Kidney (tissue), 14 donors: Measurements from ENCODE around the gene DFFA. TPM values are rescaled to one million over a fixed set of nuclear protein-coding genes. Genes with fewer than 3 reads are reported as not detected.

Experiments used
- DNase-seq, 5 donors: peaks; one replicate each; pipeline ENCODE4 v3.0.0-alpha.2; 2013 to 2020
- FAIRE-seq: peaks from 2 replicates; lab custom pipeline; 2012; peaks lifted over from hg19 to GRCh38; lab: Jason Lieb, UNC
- H3K27ac ChIP-seq, 2 donors: one replicate each; pipeline ENCODE4 v1.7.0; 2013; ENCODE audit warnings: low read depth in 2 of 2, low read length in 2 of 2, inconsistent platforms in 1 of 2
- H3K27me3 ChIP-seq: one replicate; pipeline ENCODE4 v1.7.1; 2013; ENCODE audit warnings: low read length, inconsistent platforms; ENCODE audit not compliant: control insufficient read depth, insufficient read depth
- H3K36me3 ChIP-seq, 3 donors: one replicate each; pipeline versions ENCODE4 v1.7.0 to v1.7.1; 2013; ENCODE audit warnings: low read length in 3 of 3, control low read depth in 1 of 3, inconsistent platforms in 1 of 3; ENCODE audit not compliant: insufficient read depth in 3 of 3, control insufficient read depth in 2 of 3
- H3K4me1 ChIP-seq, 3 donors: one replicate each; pipeline versions ENCODE4 v1.7.0 to v1.7.1; 2013; ENCODE audit warnings: low read length in 3 of 3, inconsistent platforms in 1 of 3, low read depth in 1 of 3; ENCODE audit not compliant: control insufficient read depth in 2 of 3, insufficient read depth in 2 of 3
- H3K4me3 ChIP-seq, 3 donors: one replicate each; pipeline versions ENCODE4 v1.7.0 to v1.8.1; 2013; ENCODE audit warnings: low read length in 3 of 3, control low read depth in 1 of 3, inconsistent platforms in 1 of 3
- H3K9ac ChIP-seq, 3 donors: one replicate each; pipeline versions ENCODE4 v1.7.0 to v1.7.1; 2013; ENCODE audit warnings: low read length in 3 of 3, control low read depth in 1 of 3, inconsistent platforms in 1 of 3
- H3K9me3 ChIP-seq, 3 donors: one replicate each; pipeline versions ENCODE4 v1.7.0 to v1.7.1; 2013; ENCODE audit warnings: low read length in 3 of 3, control low read depth in 1 of 3, inconsistent platforms in 1 of 3; ENCODE audit not compliant: control insufficient read depth in 2 of 3, insufficient read depth in 1 of 3
- intact Hi-C: fragments of 100-400 bp; cut with DNase I; formaldehyde crosslinking; loops from one replicate; pipeline ENCODE4 v1.11.1; 2022
- polyA plus RNA-seq: library from polyadenylated mRNA; stranded (reverse); fragments of 350-450 nt; fragmentation: Illumina TruSeq; extraction: RNeasy Lipid Tissue Mini Kit (QIAGEN cat#74804); gene quantifications from one replicate; pipeline ENCODE4 v1.2.3, GENCODE V29; 2014; ENCODE audit warnings: low read depth, low replicate concordance; ENCODE audit not compliant: insufficient read depth
- total RNA-seq: library from RNA; stranded (reverse); fragmentation: NEBNext Ultra II Directional; extraction: Animal tissue kit (Norgen Biotek cat#: 25700); gene quantifications from one replicate; pipeline ENCODE4 v1.2.1, GENCODE V29; 2021
- TF ChIP-seq, protein P1 (sequence below): IDR thresholded peaks from 3 replicates; pipeline ENCODE4 v1.5.1; 2012; ENCODE audit warnings: mild to moderate bottlenecking, moderate library complexity, borderline replicate concordance; ENCODE audit not compliant: insufficient read depth; ENCODE audit errors: extremely low read depth
- donor health status: control.
- donor health status: control.
- donor health status: control.
- donor health status: control.
- donor health status: control.
- donor health status: DM: yes; HTN: yes; CAD: no.
- donor health status: Normal renal cell carcinoma (clear cell type).

The DFFA gene
- total and polyA plus RNA-seq, 2 donors from 2014 or later, result 27.2 to 33.4 TPM

DNA sequence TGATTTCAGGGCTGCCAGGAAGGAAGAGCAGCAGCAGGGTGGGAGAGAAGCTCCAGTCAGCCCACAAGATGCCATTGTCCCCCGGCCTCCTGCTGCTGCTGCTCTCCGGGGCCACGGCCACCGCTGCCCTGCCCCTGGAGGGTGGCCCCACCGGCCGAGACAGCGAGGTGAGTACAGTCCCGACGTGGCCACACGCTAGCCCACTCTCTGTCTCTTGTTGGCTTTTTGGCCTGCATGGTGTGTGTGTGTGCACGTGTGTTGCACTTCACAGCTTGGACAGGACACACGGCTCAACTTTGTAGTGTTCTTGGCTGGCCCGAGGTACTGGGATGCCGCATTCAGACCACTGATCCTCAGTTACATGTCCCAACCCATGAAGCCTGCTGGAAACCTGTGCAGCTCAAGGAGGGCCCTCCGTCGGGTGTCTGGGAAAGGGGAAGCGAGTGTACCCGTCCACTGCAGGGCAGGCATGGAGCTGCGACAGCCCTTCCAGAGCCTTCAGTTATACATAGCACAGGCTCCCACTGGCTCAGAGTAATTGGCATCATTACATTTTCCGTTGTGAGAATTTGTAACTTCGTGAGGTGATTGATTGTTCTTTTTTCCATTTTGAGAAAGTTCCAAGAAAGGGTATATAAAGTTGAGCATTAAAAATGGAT is 22.0 kb downstream of the DFFA start:
- intact Hi-C loops, result no loop called here
- Histone ChIP-seq H3K36me3 (no peaks in the 10 kb centered on the region), H3K4me1 (no peaks in the 10 kb centered on the region), H3K27ac (no peak overlapping the region), H3K27me3 (no peaks in the 10 kb centered on the region), H3K4me3 (no peak overlapping the region), H3K9ac (no peak overlapping the region), H3K9me3 (no peaks in the 10 kb centered on the region)
- TF ChIP-seq, protein P1, sequence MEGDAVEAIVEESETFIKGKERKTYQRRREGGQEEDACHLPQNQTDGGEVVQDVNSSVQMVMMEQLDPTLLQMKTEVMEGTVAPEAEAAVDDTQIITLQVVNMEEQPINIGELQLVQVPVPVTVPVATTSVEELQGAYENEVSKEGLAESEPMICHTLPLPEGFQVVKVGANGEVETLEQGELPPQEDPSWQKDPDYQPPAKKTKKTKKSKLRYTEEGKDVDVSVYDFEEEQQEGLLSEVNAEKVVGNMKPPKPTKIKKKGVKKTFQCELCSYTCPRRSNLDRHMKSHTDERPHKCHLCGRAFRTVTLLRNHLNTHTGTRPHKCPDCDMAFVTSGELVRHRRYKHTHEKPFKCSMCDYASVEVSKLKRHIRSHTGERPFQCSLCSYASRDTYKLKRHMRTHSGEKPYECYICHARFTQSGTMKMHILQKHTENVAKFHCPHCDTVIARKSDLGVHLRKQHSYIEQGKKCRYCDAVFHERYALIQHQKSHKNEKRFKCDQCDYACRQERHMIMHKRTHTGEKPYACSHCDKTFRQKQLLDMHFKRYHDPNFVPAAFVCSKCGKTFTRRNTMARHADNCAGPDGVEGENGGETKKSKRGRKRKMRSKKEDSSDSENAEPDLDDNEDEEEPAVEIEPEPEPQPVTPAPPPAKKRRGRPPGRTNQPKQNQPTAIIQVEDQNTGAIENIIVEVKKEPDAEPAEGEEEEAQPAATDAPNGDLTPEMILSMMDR, result no peak
- FAIRE-seq, result no peak
- no peak for DNase-seq

DNA sequence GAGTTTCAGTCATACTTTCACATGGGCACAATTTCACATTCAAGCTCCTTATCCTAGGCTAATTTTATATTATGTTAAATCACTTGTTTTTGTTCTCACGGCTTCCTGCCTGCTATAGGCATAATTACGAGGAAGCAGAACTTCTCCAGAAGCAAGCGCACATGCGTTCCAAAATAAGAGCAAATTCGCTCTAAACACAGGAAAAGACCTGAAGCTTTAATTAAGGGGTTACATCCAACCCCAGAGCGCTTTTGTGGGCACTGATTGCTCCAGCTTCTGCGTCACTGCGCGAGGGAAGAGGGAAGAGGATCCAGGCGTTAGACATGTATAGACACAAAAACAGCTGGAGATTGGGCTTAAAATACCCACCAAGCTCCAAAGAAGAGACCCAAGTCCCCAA is 22.6 kb downstream of the DFFA start, which contains the start of gene CORT:
Gene CORT, plus strand, starts transcription at position 281 of the 400 bp plus-strand sequence. CDS start 193 bp downstream, outside the sequence.
- TF ChIP-seq, protein P1, result no peak
- FAIRE-seq, result no peak

DNA sequence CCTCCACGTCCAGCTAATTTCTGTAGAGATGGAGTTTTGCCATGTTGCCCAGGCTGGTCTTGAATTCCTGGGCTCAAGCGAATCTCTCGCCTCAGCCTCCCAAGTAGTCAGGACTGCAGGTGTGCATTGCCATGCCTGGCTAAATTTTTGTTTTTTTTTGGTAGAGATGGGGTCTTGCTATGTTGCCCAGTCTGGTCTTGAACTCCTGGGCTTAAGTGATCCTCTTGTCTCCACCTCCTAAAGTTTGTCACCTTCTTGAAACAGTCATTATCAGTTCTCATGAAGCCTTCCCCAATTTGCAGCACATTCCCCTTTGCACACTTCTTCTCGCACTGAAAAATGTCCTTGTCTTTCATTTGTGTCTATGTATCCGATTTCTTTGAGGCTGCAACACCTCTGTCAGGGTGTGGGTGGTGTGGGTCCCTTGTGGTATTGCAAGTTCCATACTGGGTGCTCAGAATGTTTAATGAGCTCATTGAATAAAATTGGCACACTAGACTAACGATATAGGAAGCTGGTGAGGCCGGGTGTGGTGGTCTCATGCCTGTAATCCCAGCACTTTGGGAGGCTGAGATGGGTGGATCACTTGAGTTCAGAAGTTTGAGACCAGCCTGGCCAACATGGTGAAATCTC is 25.4 kb downstream of the DFFA start:
- peaks cover 0 to 6% (median 0%) of the 10 kb centered on the region in 3 donors for H3K36me3 ChIP-seq
- no peak overlapping the region for H3K9ac ChIP-seq
- H3K4me3 ChIP-seq, result no peak overlapping the region
- H3K4me1 ChIP-seq, result no peaks in the 10 kb centered on the region
- intact Hi-C loops, result no loop called here
- no peak for DNase-seq
- TF ChIP-seq, protein P1, result no peak
- H3K9me3 ChIP-seq, result no peaks in the 10 kb centered on the region
- no peaks in the 10 kb centered on the region for H3K27me3 ChIP-seq
- H3K27ac ChIP-seq, result no peak overlapping the region
- no peak for FAIRE-seq

More for the DNA sequence above, 22.6 kb downstream of the DFFA start, which contains the start of gene CORT:
- Histone ChIP-seq H3K9me3 (no peaks in the 10 kb centered on the region), H3K4me3 (no peak within 1 kb of the TSS), H3K36me3 (peaks cover 0 to 2% (median 0%) of the 10 kb centered on the region in 3 donors), H3K27ac (no peak within 1 kb of the TSS), H3K4me1 (no peaks in the 10 kb centered on the region), H3K27me3 (no peaks in the 10 kb centered on the region), H3K9ac (no peak within 1 kb of the TSS)
- DNase-seq, result no peak
- intact Hi-C loops, result no loop called here
